Lower leg skin (tissue), 4 donors: ENCODE measurements around the gene CDC42. TPM values are rescaled to one million over a fixed set of nuclear protein-coding genes. Genes with fewer than 3 reads are reported as not detected.

Experiments used
- DNase-seq, 2 donors: peaks; one replicate each; pipeline ENCODE4 v3.0.0-alpha.2; 2019; ENCODE audit warnings: low spot score in 2 of 2
- H3K4me3 ChIP-seq: fragments of 200-600 bp; sonication (generic); 2 replicates; pipeline ENCODE4 v1.5.1; 2017; ENCODE audit warnings: mild to moderate bottlenecking, low read depth; ENCODE audit not compliant: poor library complexity, severe bottlenecking
- POLR2A ChIP-seq, 2 donors: fragments of 450-650 bp; IDR thresholded peaks; one replicate each; pipeline ENCODE4 v1.6.1; 2016 to 2017; ENCODE audit warnings: antibody characterized with exemption in 2 of 2, mild to moderate bottlenecking in 1 of 2, moderate library complexity in 1 of 2
- WGBS, 2 donors: methylation state at CpG; one replicate each; pipeline ENCODE4 v1.1.5; 2018; 5-methylcytosine and 5-hydroxymethylcytosine counted together
- intact Hi-C: fragments of 100-400 bp; cut with DNase I; formaldehyde crosslinking; loops from one replicate; pipeline ENCODE4 v1.15.0; 2023; ENCODE audit warnings: low total_unique reads
- total RNA-seq, 4 donors: library from RNA; depleted of rRNA; stranded (reverse); fragments of >200 nt; gene quantifications; one replicate each; pipeline ENCODE4 v1.1.0, GENCODE V29; 2016
- TF ChIP-seq, protein P1 (sequence below), 3 donors: fragments of 450-650 bp; IDR thresholded peaks; one replicate each; pipeline ENCODE4 v1.5.1; 2016; ENCODE audit warnings: antibody characterized with exemption in 3 of 3, mild to moderate bottlenecking in 3 of 3, moderate library complexity in 2 of 3

Gene CDC42
- total RNA-seq, 4 donors from 2014 or later, result 162 to 226 (median 203) TPM

DNA sequence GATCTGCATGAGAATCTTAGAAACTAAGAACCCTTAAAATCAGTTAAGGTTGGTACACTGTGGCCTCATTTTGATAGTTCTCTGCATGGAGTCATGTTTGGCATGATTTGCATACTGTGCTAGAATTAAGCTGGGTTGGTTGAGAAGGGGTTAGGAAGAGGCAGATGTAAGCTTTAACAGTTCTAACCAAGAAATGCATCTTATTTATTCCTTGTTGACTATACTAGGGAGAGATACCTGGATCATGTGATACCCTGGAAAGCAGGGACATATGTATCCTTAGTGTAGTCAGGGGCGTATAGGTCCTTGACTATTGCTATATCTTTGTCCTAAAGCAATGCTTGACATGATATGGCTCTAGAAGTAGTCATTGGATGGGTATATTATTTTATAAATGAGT lies 41.0 kb downstream of the CDC42 start:
- no peak for DNase-seq
- TF ChIP-seq, protein P1, sequence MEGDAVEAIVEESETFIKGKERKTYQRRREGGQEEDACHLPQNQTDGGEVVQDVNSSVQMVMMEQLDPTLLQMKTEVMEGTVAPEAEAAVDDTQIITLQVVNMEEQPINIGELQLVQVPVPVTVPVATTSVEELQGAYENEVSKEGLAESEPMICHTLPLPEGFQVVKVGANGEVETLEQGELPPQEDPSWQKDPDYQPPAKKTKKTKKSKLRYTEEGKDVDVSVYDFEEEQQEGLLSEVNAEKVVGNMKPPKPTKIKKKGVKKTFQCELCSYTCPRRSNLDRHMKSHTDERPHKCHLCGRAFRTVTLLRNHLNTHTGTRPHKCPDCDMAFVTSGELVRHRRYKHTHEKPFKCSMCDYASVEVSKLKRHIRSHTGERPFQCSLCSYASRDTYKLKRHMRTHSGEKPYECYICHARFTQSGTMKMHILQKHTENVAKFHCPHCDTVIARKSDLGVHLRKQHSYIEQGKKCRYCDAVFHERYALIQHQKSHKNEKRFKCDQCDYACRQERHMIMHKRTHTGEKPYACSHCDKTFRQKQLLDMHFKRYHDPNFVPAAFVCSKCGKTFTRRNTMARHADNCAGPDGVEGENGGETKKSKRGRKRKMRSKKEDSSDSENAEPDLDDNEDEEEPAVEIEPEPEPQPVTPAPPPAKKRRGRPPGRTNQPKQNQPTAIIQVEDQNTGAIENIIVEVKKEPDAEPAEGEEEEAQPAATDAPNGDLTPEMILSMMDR (IDR thresholded peaks at IDR 0.05), result no peak
- TF ChIP-seq POLR2A (IDR thresholded peaks at IDR 0.05), result no peak
- intact Hi-C loops, result no loop called here
- H3K4me3 ChIP-seq, result no peak overlapping the region
- WGBS, 2 donors, result 82 to 93% methylated on average over 1 of the region's 1 CpG

DNA sequence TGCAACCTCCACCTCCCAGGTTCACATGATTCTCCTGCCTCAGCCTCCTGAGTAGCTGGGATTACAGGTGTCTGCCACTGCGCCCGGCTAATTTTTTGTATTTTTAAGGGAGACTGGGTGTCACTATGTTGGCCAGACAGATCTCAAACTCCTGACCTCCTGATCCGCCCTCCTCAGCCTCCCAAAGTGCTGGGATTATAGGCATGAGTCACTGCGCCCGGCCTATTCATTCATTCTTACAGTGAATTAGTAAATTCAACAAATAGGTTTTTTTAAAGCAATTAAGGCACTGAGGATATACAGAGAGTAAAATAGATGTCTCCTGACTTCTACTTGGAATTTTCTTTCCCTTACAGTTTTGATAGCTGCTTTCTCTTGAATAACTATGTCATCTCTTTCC lies 43.5 kb downstream of the CDC42 start:
- TF ChIP-seq, protein P1 (IDR thresholded peaks at IDR 0.05), result no peak
- no peak for TF ChIP-seq POLR2A (IDR thresholded peaks at IDR 0.05)
- WGBS, 2 donors, result 91 to 94% methylated on average over 5 of the region's 5 CpGs
- DNase-seq, result no peak
- H3K4me3 ChIP-seq, result no peak overlapping the region
- intact Hi-C loops, result no loop called here

DNA sequence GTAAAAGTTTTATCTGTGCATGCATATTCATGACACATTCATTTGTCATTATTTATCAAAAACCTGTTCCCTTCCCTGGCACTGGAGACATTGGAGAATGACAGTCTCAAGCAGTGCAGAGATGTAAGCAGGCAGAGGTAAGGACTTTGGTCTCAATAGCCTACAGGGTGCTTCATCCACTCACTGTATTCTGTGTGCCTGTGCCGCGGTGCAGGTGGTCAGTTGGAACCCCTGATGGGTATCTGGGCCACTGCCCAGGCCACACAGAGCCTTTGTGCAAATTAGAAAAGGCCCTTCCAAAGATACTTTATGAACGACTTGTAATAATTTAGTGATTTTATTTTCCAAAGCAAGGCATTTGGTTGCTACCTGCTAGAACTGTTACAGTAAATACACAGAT lies 44.0 kb downstream of the CDC42 start:
- intact Hi-C loops, result no loop called here
- 85 to 89% methylated on average over 3 of the region's 3 CpGs for WGBS, 2 donors
- TF ChIP-seq, protein P1 (IDR thresholded peaks at IDR 0.05), result no peak
- no peak for TF ChIP-seq POLR2A (IDR thresholded peaks at IDR 0.05)
- no peak for DNase-seq
- no peak overlapping the region for H3K4me3 ChIP-seq

DNA sequence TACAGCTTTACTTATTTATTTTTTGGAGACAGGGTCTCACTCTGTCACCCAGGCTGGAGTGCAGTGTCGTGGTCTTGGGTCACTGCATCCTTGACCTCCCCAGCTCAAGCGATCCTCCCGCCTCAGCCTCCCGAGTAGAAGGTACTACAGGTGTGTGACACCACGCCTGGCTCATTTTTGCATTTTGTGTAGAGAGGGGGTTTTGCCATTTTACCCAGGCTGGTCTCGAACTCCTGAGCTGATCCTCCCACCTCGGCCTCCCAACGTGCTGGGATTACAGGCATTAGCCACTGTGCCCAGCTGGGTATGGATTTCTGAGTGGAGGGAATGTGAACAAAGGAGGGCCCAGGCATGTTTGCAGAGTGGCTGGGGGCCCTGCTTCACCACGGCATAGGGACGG lies 46.2 kb downstream of the CDC42 start:
- intact Hi-C loops, result no loop called here
- DNase-seq, result no peak
- no peak overlapping the region for H3K4me3 ChIP-seq
- 89 to 94% methylated on average over 10 of the region's 10 CpGs for WGBS, 2 donors
- TF ChIP-seq POLR2A (IDR thresholded peaks at IDR 0.05), result no peak
- TF ChIP-seq, protein P1 (IDR thresholded peaks at IDR 0.05), result no peak

DNA sequence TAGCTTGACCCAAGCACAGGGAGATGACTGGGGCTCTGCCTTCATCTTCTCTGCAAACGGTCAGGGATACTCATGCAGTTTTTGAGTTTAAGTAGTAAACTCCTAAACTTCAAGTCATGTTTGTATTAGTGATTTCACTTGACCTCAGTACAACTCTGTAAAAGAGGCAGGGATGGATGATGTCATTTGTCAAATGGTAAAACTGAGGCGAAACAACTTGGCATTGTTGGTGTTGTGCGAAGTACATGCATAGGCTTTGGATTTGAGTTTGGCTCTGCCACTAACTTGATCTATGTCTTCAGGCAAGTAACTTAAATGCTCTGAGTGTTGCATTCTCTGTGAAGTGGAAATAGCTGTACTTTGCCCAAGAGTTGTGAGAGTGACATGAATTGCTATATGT lies 47.7 kb downstream of the CDC42 start:
- DNase-seq, result no peak
- no peak overlapping the region for H3K4me3 ChIP-seq
- WGBS, 2 donors, result 83 to 87% methylated on average over 3 of the region's 3 CpGs
- TF ChIP-seq POLR2A (IDR thresholded peaks at IDR 0.05), result no peak
- TF ChIP-seq, protein P1 (IDR thresholded peaks at IDR 0.05), result no peak
- intact Hi-C loops, result loop anchor here (10.0 kb wide), 1 partner anchor 325 kb away; no protein-coding TSS in a partner anchor

DNA sequence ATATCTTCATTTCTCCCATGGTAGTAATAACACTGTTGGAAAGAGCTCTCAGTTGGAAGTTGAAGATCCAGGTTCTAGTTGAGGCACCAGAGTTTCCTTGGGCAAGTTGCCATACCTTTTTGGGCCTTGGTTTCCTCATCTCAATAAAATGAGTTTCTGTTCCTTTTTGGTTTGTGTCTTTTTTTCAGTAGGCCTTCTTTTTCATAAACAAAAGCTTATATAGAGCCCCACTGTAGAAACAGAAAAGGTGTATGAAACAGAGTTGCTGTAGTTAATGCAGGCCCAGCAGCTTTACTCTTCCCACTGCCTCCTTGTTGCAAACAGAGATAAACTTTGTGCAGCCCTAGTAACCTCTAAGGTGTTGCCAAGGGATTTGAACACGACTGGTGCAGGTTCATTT lies 48.7 kb downstream of the CDC42 start:
- no peak overlapping the region for H3K4me3 ChIP-seq
- 56 to 58% methylated on average over 1 of the region's 1 CpG for WGBS, 2 donors
- intact Hi-C loops, result loop anchor here (10.0 kb wide), 1 partner anchor 324 kb away; no protein-coding TSS in a partner anchor
- DNase-seq, result no peak
- no peak for TF ChIP-seq POLR2A (IDR thresholded peaks at IDR 0.05)
- TF ChIP-seq, protein P1 (IDR thresholded peaks at IDR 0.05), result no peak
